ENCODE measurements around the gene TMEM272. TPM values are rescaled to one million over a fixed set of nuclear protein-coding genes. Genes with fewer than 3 reads are reported as not detected.

The TMEM272 gene
- total and polyA plus RNA-seq, 2 donors (not counting 1 experiment from before 2014, with no cell fraction given) = not detected

DNA sequence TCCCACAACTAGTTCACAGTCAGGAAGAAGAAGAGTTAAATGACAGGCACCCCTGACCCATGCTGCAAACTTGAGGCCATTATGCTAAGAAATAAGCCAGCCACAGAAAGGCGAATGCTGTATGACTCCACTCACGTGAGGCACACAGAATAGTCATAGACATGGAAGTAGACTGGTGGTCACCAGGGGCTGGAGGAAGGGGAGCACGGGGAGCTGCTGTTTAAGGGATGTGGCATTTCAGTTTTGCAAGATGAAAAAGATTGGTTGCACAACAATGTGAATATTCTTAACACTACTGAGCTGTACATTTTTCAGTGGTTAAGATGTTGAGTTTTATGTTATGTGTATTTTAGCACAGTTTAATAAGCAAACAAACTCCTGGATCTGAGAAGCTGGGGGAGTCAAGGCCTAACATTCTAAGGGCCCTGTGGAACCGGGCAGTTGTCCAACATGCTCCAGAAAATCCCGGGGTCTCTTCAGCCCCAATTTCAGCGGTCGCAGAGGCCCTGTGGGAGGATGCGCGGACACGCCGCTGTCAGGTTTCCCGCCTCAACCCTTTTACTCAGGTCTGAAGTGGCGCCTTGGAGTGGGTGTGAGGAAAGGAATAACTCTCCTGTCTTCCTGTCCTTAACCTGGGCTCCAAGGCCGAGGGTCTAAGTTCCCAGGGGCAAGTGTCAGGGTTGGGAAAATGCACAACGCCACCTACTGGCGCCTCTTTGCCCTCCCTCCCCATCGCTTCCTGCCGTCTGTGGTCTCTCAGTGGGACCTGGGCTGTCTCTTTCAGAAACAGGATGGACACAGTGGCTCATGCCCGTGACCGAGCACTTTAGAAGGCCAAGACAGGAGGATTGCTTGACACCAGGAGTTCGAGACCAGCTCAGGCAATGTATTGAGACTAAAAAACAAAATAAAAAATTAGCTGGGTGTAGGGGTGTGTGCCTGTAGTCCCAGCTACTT, 4.4 kb upstream of the TMEM272 start:
- CTCF ChIA-PET = interaction anchor here (0.9 to 3.5 kb wide), 6 partner anchors 11 to 36 kb away, joined by 3 to 18 read pairs (median 4); no protein-coding TSS in a partner anchor
- no peak for ATAC-seq (ENCODE audit: low read depth)
- no peak overlapping the region for H3K27ac Mint-ChIP-seq

More for the DNA sequence above, 4.4 kb upstream of the TMEM272 start:
- WGBS (ENCODE audit: insufficient coverage) = 66% methylated on average over 18 of the region's 21 CpGs
- H4K20me1 ChIP-seq (ENCODE audit: control insufficient read depth, insufficient read depth, low read length, poor library complexity, severe bottlenecking) = no peaks in the 10 kb centered on the region
- Mint-ChIP-seq H3K4me1 (peaks cover 5% of the 10 kb centered on the region), H3K4me3 (no peak overlapping the region), H3K27me3 (peaks cover 22% of the 10 kb centered on the region), H3K9me3 (ENCODE audit: insufficient read depth) (no peaks in the 10 kb centered on the region)
- no peak overlapping the region for H2AFZ ChIP-seq (ENCODE audit: insufficient read depth, low read depth, low read length, poor library complexity, severe bottlenecking)
- H3K27me3 ChIP-seq (replicated peaks in 1 of 4; ENCODE audit: control extremely low read depth in 1 of 4, control insufficient read depth in 3 of 4, insufficient read depth in 4 of 4, low read length in 3 of 4) = peaks cover 0 to 6% (median 0%) of the 10 kb centered on the region in 4 experiments
- intact Hi-C loops (cut with micrococcal nuclease) = no loop called here
- DNase-seq = peak; percentile 31
- TF ChIP-seq, protein P1, sequence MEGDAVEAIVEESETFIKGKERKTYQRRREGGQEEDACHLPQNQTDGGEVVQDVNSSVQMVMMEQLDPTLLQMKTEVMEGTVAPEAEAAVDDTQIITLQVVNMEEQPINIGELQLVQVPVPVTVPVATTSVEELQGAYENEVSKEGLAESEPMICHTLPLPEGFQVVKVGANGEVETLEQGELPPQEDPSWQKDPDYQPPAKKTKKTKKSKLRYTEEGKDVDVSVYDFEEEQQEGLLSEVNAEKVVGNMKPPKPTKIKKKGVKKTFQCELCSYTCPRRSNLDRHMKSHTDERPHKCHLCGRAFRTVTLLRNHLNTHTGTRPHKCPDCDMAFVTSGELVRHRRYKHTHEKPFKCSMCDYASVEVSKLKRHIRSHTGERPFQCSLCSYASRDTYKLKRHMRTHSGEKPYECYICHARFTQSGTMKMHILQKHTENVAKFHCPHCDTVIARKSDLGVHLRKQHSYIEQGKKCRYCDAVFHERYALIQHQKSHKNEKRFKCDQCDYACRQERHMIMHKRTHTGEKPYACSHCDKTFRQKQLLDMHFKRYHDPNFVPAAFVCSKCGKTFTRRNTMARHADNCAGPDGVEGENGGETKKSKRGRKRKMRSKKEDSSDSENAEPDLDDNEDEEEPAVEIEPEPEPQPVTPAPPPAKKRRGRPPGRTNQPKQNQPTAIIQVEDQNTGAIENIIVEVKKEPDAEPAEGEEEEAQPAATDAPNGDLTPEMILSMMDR (IDR thresholded peaks at IDR 0.05) = peak; percentile 61
- TF ChIP-seq EZH2 (IDR thresholded peaks at IDR 0.05; ENCODE audit: borderline replicate concordance, insufficient read depth, low read depth, low read length, poor library complexity, severe bottlenecking) = no peak
- no peaks in the 10 kb centered on the region for H3K79me2 ChIP-seq (ENCODE audit: control insufficient read depth, insufficient read depth, low read length)
- H3K9ac ChIP-seq (ENCODE audit: low read length) = no peak overlapping the region
- H3K4me2 ChIP-seq (replicated peaks; ENCODE audit: low read depth, low read length, poor library complexity, severe bottlenecking) = no peak overlapping the region
- no peak overlapping the region for H3K4me3 ChIP-seq (ENCODE audit: control extremely low read depth in 1 of 5, extremely low read depth in 1 of 5, insufficient read depth in 1 of 5, low read depth in 2 of 5, low read length in 4 of 5)
- H3K36me3 ChIP-seq (replicated peaks in 1 of 2; ENCODE audit: control extremely low read depth in 1 of 2, control insufficient read depth in 1 of 2, extremely low read depth in 1 of 2, insufficient read depth in 2 of 2, low read length in 1 of 2) = no peaks in the 10 kb centered on the region
- H3K27ac ChIP-seq (ENCODE audit: low read length in 2 of 2) = no peak overlapping the region
- POLR2A ChIA-PET = no interaction called here
- no peaks in the 10 kb centered on the region for H3K9me3 ChIP-seq (ENCODE audit: control extremely low read depth in 1 of 3, control insufficient read depth in 2 of 3, insufficient read depth in 1 of 3, low read length in 2 of 3)
- H3K4me1 ChIP-seq (ENCODE audit: control insufficient read depth in 2 of 2, insufficient read depth in 2 of 2, low read length in 2 of 2) = peaks cover 0 to 6% of the 10 kb centered on the region in 2 donors
